ENCODE data around the gene ENSA.

The ENSA gene

GRCh38 chr1:150572918-150573647 is 56.3 kb downstream of the ENSA start:
- TF ChIP-seq CTCF (IDR thresholded peaks at IDR 0.05), result no peak
- peaks cover 57 to 75% (median 66%) of the 10 kb centered on the region in 3 donors for H3K36me3 ChIP-seq
- peak overlapping the region; percentile 93 to 97 for H3K4me3 ChIP-seq
- H3K27me3 ChIP-seq, result no peaks in the 10 kb centered on the region
- no peak for DNase-seq
- intact Hi-C loops (cut with DNase I; ENCODE audit: low total_unique reads), result no loop called here
- H3K27ac ChIP-seq, result peak overlapping the region; percentile 99
- H3K9me3 ChIP-seq, result no peaks in the 10 kb centered on the region
- H3K4me1 ChIP-seq, result peaks cover 0 to 73% (median 59%) of the 10 kb centered on the region in 4 donors

Measured in tibial artery (tissue), 4 donors.